ENCODE measurements around the gene CAMK1D. TPM values are rescaled to one million over a fixed set of nuclear protein-coding genes. Genes with fewer than 3 reads are reported as not detected.
A peak's percentile ranks its signal among the peaks of the same experiment; 100 is the strongest.

The CAMK1D gene
- total and polyA plus RNA-seq, 2 of the 8 experiments (the other 6 are each of a cell fraction or from before 2014, with no cell fraction given), result 3.5 to 10.6 TPM

GRCh38 chr10:12710157-12710556, 360.8 kb downstream of the CAMK1D start:
- no peak overlapping the region for H2BK120ac ChIP-seq (replicated peaks; ENCODE audit: low read depth, low read length)
- H3K79me1 ChIP-seq (ENCODE audit: low read depth, low read length), result no peaks in the 10 kb centered on the region
- H3K23ac ChIP-seq (ENCODE audit: insufficient read length), result no peak overlapping the region
- H3K9me3 ChIP-seq (ENCODE audit: insufficient read depth in 2 of 2, low read depth in 1 of 2, low read length in 1 of 2), result no peaks in the 10 kb centered on the region
- H3K4me3 ChIP-seq (ENCODE audit: extremely low read depth in 1 of 4, insufficient read depth in 2 of 4, low read depth in 3 of 4, low read length in 4 of 4), result no peak overlapping the region
- peaks cover 2 to 18% (median 6%) of the 10 kb centered on the region in 4 experiments; a peak in 4 of 7 replicates for H3K4me1 ChIP-seq (replicated peaks in 1 of 4; ENCODE audit: control insufficient read depth in 3 of 4, insufficient read depth in 4 of 4, low read length in 3 of 4)
- no peak overlapping the region for H2BK5ac ChIP-seq (ENCODE audit: low read depth, low read length)
- no peak overlapping the region for H3K14ac ChIP-seq (ENCODE audit: insufficient read length)
- ChIA-PET POLR2A (ENCODE audit: partially characterized antibody) (no interaction called here), CTCF (ENCODE audit: partially characterized antibody) (interaction anchor here (0.7 to 5.3 kb wide), 26 partner anchors 30 to 493 kb away, joined by 3 to 62 read pairs (median 3); no protein-coding TSS in a partner anchor)
- no peak overlapping the region for H3K4ac ChIP-seq (replicated peaks; ENCODE audit: insufficient read length, low read depth, low read length)
- no peaks in the 10 kb centered on the region for H3K79me2 ChIP-seq (ENCODE audit: control insufficient read depth in 1 of 2, insufficient read depth in 2 of 2, low read length in 2 of 2)
- no peak overlapping the region for H3K4me2 ChIP-seq (ENCODE audit: insufficient read depth in 1 of 2, low read depth in 2 of 2, low read length in 2 of 2)
- H4K5ac ChIP-seq (ENCODE audit: insufficient read length, low read depth, low read length), result no peak overlapping the region
- H3K27me3 ChIP-seq (replicated peaks in 1 of 4; ENCODE audit: control insufficient read depth in 3 of 4, extremely low read depth in 1 of 4, insufficient read depth in 3 of 4, low read length in 3 of 4), result no peaks in the 10 kb centered on the region
- WGBS, 2 experiments (ENCODE audit: extremely low coverage in 1 of 2, insufficient coverage in 1 of 2, insufficient read length in 1 of 2, insufficient replicate concordance in 2 of 2, low coverage in 1 of 2, low lambda C conversion rate in 2 of 2, missing lambda C conversion rate in 1 of 2), result 90% methylated on average over 8 of the region's 8 CpGs; no CpG with 5 or more reads in 1 of the 2 experiments
- no peaks in the 10 kb centered on the region for H4K20me1 ChIP-seq (replicated peaks in 1 of 2; ENCODE audit: control insufficient read depth in 1 of 2, insufficient read depth in 2 of 2, low read length in 2 of 2)
- H2BK20ac ChIP-seq (ENCODE audit: low read length), result no peak overlapping the region
- no peak overlapping the region for H3K9ac ChIP-seq (replicated peaks in 1 of 4; ENCODE audit: extremely low read depth in 1 of 4, low read depth in 3 of 4, low read length in 3 of 4)
- H2BK12ac ChIP-seq (ENCODE audit: low read depth, low read length), result peak overlapping the region; percentile 86; the same call in 1 of the 2 replicates
- H4K91ac ChIP-seq (replicated peaks; ENCODE audit: insufficient read length, low read length), result no peak overlapping the region
- no peak overlapping the region for H3K56ac ChIP-seq (replicated peaks; ENCODE audit: insufficient read length, low read depth, low read length)
- H4K8ac ChIP-seq (ENCODE audit: extremely low read depth, insufficient read depth, low read length), result no peak overlapping the region
- H3K36me3 ChIP-seq (ENCODE audit: control insufficient read depth in 2 of 4, insufficient read depth in 4 of 4, low read length in 3 of 4), result no peaks in the 10 kb centered on the region
- H3K18ac ChIP-seq (ENCODE audit: extremely low read depth, low read length), result no peak overlapping the region
- no peak overlapping the region for H2BK15ac ChIP-seq (ENCODE audit: low read length)
- no peak overlapping the region for H2AFZ ChIP-seq (ENCODE audit: low read length)
- FAIRE-seq (no peak), DNase-seq (ENCODE audit: low read depth in 1 of 2, low spot score in 2 of 2) (no peak)
- H3K27ac ChIP-seq (ENCODE audit: low read depth, low read length), result no peak overlapping the region
- H3K23me2 ChIP-seq (ENCODE audit: low read depth, low read length), result no peaks in the 10 kb centered on the region
- H2AK5ac ChIP-seq (ENCODE audit: low read depth, low read length), result 0 out of 2 replicates have a peak overlapping the region, but pooled peaks have one; percentile 87
- TF ChIP-seq EP300 (IDR thresholded peaks at IDR 0.05; ENCODE audit: borderline replicate concordance in 1 of 2, low read depth in 2 of 2, low read length in 2 of 2) (no peak), BACH1 (IDR thresholded peaks at IDR 0.05; ENCODE audit: low read length) (no peak), CTCF (IDR thresholded peaks at IDR 0.05; ENCODE audit: control extremely low read depth in 1 of 3, insufficient read depth in 1 of 3, low read depth in 1 of 3, low read length in 3 of 3) (no peak), CBX5 (IDR thresholded peaks at IDR 0.05; ENCODE audit: low read depth, low read length) (no peak), SUZ12 (IDR thresholded peaks at IDR 0.05; ENCODE audit: low read length) (no peak), SP2 (IDR thresholded peaks at IDR 0.05; ENCODE audit: low read length) (no peak), SIRT6 (IDR thresholded peaks at IDR 0.05; ENCODE audit: low read length) (no peak), EGR1 (IDR thresholded peaks at IDR 0.05; ENCODE audit: borderline replicate concordance, low read depth, low read length) (no peak), CHD2 (IDR thresholded peaks at IDR 0.05; ENCODE audit: low read length) (no peak), CHD1 (IDR thresholded peaks at IDR 0.05; ENCODE audit: low read depth, low read length) (no peak), SIN3A (conservative IDR thresholded peaks at IDR 0.05 in 1 of 2, IDR thresholded peaks at IDR 0.05 in 1 of 2; ENCODE audit: low read depth in 1 of 2, low read length in 2 of 2) (no peak)

All from H1 (cell line).